ENCODE results near the gene KRTAP5-6.

GRCh38 chr11:1665313-1665712 is 31.7 kb upstream of the KRTAP5-6 start:
- TF ChIP-seq POLR2A (IDR thresholded peaks at IDR 0.05; ENCODE audit: low read length) (no peak), GATA1 (IDR thresholded peaks at IDR 0.05; ENCODE audit: low read depth, low read length) (no peak)

Measured in erythroblast (primary cell).